Right ventricle myocardium inferior (tissue), 1 donor: Measurements from ENCODE around the gene SLC45A1. TPM values are rescaled to one million over a fixed set of nuclear protein-coding genes. Genes with fewer than 3 reads are reported as not detected.

Experiments used
- ATAC-seq: fragments of 200-7000 bp; cut with Tn5 transposase; one replicate; pipeline ENCODE4 v1.9.1; 2020; ENCODE audit warnings: mild to moderate bottlenecking, moderate library complexity
- DNase-seq: peaks from one replicate; pipeline ENCODE4 v3.0.0; 2021; ENCODE audit errors: missing footprints
- intact Hi-C: fragments of 100-400 bp; cut with DNase I; formaldehyde crosslinking; loops from one replicate; pipeline ENCODE4 v1.11.0; 2022
- total RNA-seq: library from RNA; stranded (reverse); fragmentation: NEBNext Ultra II Directional; extraction: Animal tissue kit (Norgen Biotek cat#: 25700); gene quantifications from one replicate; pipeline ENCODE4 v1.2.1, GENCODE V29; 2021
- donor health status: DM: no; HTN: yes; CAD: no; lungs with severe emphysema.

The SLC45A1 gene
- total RNA-seq, 1 donor from 2014 or later: 2.5 TPM

GRCh38 chr1:8348777-8349472 is 31.0 kb downstream of the SLC45A1 start:
- ATAC-seq (peak; percentile 50), DNase-seq (peak; percentile 85)
- intact Hi-C loops: loop anchor here (2.0 kb wide), 2 partner anchors 366 to 374 kb away; no protein-coding TSS in a partner anchor

GRCh38 chr1:8349473-8349865 is 31.6 kb downstream of the SLC45A1 start:
- intact Hi-C loops: loop anchor here (2.0 kb wide), 2 partner anchors 367 to 375 kb away; no protein-coding TSS in a partner anchor
- ATAC-seq: no peak
- peak; percentile 27 for DNase-seq

GRCh38 chr1:8349961-8350360 is 32.0 kb downstream of the SLC45A1 start:
- ATAC-seq (peak; percentile 42), DNase-seq (peak; percentile 80)
- intact Hi-C loops: loop anchor here (2.0 kb wide), 2 partner anchors 367 to 375 kb away; no protein-coding TSS in a partner anchor

- ATAC-seq: no peak
- intact Hi-C loops: no loop called here
Measured at GRCh38 chr1:8350914-8351684, 33.2 kb downstream of the SLC45A1 start.

GRCh38 chr1:8351693-8352470 is 34.0 kb downstream of the SLC45A1 start:
- DNase-seq: peak; percentile 71
- ATAC-seq: peak; percentile 6
- intact Hi-C loops: no loop called here

More at GRCh38 chr1:8350914-8351684, 33.2 kb downstream of the SLC45A1 start:
- DNase-seq: peak; percentile 66

DNA sequence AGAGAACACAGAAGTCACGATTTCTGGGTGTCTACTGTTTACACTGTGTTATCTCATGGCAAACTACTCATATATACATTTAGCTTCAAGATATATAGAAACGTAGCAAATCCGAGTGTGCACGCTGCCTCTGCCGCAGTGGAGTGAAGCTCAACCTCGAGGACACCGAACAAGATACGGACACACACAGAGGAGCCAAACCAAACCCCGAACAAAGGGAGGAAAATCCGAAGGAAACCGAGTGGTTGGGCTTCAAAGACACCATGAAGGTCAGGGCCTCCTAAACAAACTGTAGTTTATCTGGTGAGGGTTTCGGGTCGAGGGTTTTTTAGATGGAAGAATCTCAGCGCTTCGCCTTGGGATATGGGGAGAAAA is 34.5 kb downstream of the SLC45A1 start:
- DNase-seq (no peak), ATAC-seq (no peak)
- intact Hi-C loops: no loop called here

DNA sequence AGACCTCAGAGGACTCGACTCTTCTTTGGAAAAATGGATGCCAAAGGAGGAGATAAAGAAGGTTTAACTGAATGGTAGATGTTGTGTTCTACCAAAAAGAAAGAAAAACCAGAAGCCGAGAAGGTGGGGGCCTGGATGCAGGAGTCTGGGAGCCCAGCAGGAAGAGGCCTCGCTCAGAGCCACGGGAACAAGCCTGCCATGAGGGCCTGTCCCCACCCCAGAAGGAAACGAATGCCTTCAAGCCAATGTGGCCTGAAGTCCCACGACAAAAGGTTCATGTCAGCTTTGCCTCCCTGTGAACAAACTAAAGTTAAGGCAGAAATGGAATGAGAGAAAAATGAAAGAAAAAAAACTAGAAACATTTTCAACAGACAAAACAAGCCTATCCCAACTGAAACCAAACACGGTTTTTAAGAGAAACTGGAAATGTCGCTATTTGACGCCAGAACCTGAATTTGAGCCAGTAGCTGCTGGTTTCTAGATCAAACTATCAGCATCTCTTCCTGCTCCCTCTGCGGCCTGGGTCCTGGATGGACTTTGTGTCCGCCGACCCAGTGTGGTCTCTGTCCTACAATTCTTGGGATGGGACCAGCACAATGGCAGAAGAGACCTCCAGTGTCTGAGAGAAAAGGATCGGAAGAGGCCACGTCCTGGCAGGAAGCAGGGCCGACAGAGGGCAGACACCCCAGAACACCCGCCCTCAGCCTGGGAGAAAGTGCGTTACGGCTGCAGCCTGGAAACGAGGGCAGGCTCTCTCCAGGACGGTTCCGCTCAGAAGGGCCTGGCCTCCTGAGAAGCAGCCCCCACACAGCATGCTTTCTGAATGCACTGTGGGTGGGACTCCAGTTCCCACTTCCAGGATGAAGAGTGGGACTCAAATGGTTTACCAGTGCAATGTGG is 35.2 kb downstream of the SLC45A1 start:
- intact Hi-C loops: no loop called here
- DNase-seq (no peak), ATAC-seq (no peak)

- DNase-seq (no peak), ATAC-seq (no peak)
- intact Hi-C loops: no loop called here
Measured at GRCh38 chr1:8354038-8354437, 36.1 kb downstream of the SLC45A1 start.

GRCh38 chr1:8355439-8356255 is 37.7 kb downstream of the SLC45A1 start:
- DNase-seq: no peak
- peak; percentile 60 for ATAC-seq
- intact Hi-C loops: no loop called here

DNA sequence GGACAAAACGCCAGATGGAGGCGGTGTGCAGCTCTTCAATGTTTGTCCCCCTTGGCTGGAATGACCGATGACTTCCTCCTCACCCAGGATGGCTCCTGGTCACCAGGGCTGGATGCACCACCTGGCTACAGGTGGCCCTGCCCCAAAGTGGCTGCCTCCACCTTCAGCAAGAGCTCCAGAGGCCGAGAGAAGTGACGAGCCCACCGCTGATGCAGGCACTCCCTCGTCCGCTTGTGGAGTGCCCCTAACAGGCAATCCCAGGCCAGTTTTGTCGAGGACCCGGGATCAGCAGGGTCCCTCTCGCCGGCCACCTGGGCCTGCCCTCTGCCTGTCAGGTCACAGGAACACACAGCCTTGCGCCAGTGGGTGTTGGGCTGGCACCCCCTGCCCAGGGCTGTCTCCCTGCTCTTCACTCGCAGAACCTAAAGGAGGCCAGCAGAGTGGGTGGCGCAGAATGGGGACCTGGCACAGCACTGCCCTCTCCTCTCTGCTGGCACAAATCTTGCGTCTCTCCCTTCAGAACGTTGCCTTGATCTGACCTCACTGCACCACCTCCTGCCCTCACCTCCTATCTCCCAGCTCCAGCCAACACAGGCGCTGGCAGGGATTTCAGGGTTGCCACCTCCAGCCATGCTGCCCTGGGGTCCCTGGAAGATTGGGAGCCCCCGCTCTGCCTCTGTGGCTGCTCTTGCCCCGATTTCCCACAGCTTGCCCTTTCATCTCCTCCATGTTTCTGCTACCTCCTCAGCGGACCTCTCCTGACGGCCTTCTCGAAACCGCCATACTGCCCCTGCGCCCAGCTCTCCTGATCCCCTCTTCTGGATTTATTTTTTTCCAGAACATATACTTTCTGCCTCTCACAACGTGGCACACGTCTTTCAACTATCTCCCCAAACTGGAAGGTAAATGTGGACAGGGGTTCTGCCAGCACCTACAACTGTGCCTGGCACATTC is 38.6 kb downstream of the SLC45A1 start:
- intact Hi-C loops: no loop called here
- DNase-seq (no peak), ATAC-seq (peak; percentile 13)

GRCh38 chr1:8357329-8358101 is 39.6 kb downstream of the SLC45A1 start:
- intact Hi-C loops: no loop called here
- no peak for DNase-seq
- peak; percentile 15 for ATAC-seq

GRCh38 chr1:8358241-8358896 is 40.5 kb downstream of the SLC45A1 start:
- ATAC-seq (no peak), DNase-seq (no peak)
- intact Hi-C loops: no loop called here

DNA sequence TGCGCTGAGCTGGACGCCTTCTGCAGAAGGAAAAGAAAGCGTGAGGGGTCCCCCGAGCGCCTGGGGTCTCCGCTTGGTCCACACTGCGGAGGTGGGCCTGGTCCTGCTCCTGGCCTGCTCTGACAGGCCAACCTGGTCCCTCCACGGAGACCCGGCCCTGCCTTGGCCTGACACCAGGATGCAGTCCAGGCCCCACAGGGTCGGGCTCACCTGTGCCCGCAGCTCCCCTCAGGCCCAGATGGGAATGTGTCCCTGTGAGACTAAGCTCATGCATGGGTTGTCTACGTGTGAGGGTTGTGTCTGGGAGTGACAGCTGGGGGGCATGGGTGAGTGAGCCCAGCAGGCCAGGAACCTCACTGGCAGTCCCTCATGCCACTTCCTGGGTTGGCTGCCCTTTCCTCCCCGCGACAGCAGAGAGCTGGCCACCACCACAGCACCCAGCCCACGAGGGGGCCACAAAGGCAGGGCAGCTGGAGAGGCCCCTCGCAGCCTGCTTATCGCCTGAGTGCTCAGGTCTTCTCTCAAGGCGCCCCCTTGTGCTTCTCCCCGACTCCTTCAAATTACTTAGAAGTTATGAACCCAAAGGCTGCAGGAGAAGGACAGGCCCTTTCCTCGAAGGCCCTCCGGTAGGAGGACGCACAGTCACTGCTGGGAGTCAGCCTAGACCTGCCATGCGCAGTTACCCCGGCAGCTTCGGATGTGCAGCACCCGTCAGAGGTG is 41.1 kb downstream of the SLC45A1 start:
- no peak for DNase-seq
- intact Hi-C loops: no loop called here
- ATAC-seq: no peak

GRCh38 chr1:8359617-8360481 is 41.9 kb downstream of the SLC45A1 start:
- intact Hi-C loops: no loop called here
- DNase-seq (no peak), ATAC-seq (no peak)
